Liver (tissue), 9 donors: ENCODE measurements around the gene NEK7. TPM values are rescaled to one million over a fixed set of nuclear protein-coding genes. Genes with fewer than 3 reads are reported as not detected.

Source experiments
- DNase-seq: peaks from one replicate; pipeline ENCODE4 v3.0.0-alpha.2; 2017; ENCODE audit warnings: low spot score
- H3K27ac ChIP-seq, 2 donors: one replicate each; pipeline ENCODE4 v1.7.0; 2013; ENCODE audit warnings: inconsistent platforms in 2 of 2, low read length in 2 of 2, control low read depth in 1 of 2, low read depth in 1 of 2, mild to moderate bottlenecking in 1 of 2
- H3K27me3 ChIP-seq, 4 donors: one replicate each; pipeline versions ENCODE4 v1.6.1 to v1.7.0; 2013; ENCODE audit warnings: low read length in 3 of 4, inconsistent platforms in 1 of 4, mild to moderate bottlenecking in 1 of 4, moderate library complexity in 1 of 4; ENCODE audit not compliant: control insufficient read depth in 4 of 4, insufficient read depth in 4 of 4
- H3K36me3 ChIP-seq, 4 donors: one replicate each; pipeline versions ENCODE4 v1.6.1 to v1.7.0; 2013; ENCODE audit warnings: low read length in 3 of 4, mild to moderate bottlenecking in 3 of 4, low read depth in 1 of 4, moderate library complexity in 1 of 4; ENCODE audit not compliant: control insufficient read depth in 4 of 4, insufficient read depth in 3 of 4
- H3K4me1 ChIP-seq, 4 donors: one replicate each; pipeline versions ENCODE4 v1.6.1 to v1.7.0; 2013; ENCODE audit warnings: low read length in 3 of 4, mild to moderate bottlenecking in 3 of 4, moderate library complexity in 1 of 4; ENCODE audit not compliant: control insufficient read depth in 4 of 4, insufficient read depth in 4 of 4
- H3K4me3 ChIP-seq, 3 donors: one replicate each; pipeline versions ENCODE4 v1.6.1 to v1.7.0; 2013; ENCODE audit warnings: low read length in 3 of 3, control low read depth in 1 of 3, low read depth in 1 of 3, mild to moderate bottlenecking in 1 of 3
- H3K9ac ChIP-seq, 2 donors: one replicate each; pipeline ENCODE4 v1.7.0; 2013; ENCODE audit warnings: low read length in 2 of 2, mild to moderate bottlenecking in 2 of 2, moderate library complexity in 2 of 2, control low read depth in 1 of 2, low read depth in 1 of 2
- H3K9me3 ChIP-seq, 4 donors: one replicate each; pipeline versions ENCODE4 v1.6.1 to v1.7.0; 2013; ENCODE audit warnings: low read length in 3 of 4; ENCODE audit not compliant: control insufficient read depth in 4 of 4
- EGR1 ChIP-seq, 2 donors: IDR thresholded peaks; 2 replicates each; pipeline ENCODE4 v1.6.1; 2016 to 2018; ENCODE audit warnings: antibody characterized with exemption in 2 of 2, low read depth in 2 of 2
- FOXA1 ChIP-seq: IDR thresholded peaks from 2 replicates; pipeline ENCODE4 v1.6.1; 2016; ENCODE audit warnings: antibody characterized with exemption
- FOXA2 ChIP-seq: IDR thresholded peaks from 2 replicates; pipeline ENCODE4 v1.6.1; 2016; ENCODE audit warnings: antibody characterized with exemption
- GABPA ChIP-seq, 2 donors: IDR thresholded peaks in 1 of 2; conservative IDR thresholded peaks in 1 of 2; 2 replicates each; pipeline ENCODE4 v1.6.1; 2016; ENCODE audit warnings: antibody characterized with exemption in 2 of 2, mild to moderate bottlenecking in 1 of 2, moderate library complexity in 1 of 2
- HNF4A ChIP-seq, 2 donors: conservative IDR thresholded peaks; 2 replicates each; pipeline ENCODE4 v1.6.1; 2016; ENCODE audit warnings: antibody characterized with exemption in 2 of 2, mild to moderate bottlenecking in 2 of 2
- HNF4G ChIP-seq: IDR thresholded peaks from 2 replicates; pipeline ENCODE4 v1.6.1; 2016; ENCODE audit warnings: antibody characterized with exemption
- JUND ChIP-seq, 2 donors: IDR thresholded peaks; 2 replicates each; pipeline ENCODE4 v1.6.1; 2016; ENCODE audit warnings: antibody characterized with exemption in 2 of 2
- NR2F2 ChIP-seq: IDR thresholded peaks from 2 replicates; pipeline ENCODE4 v1.6.1; 2016; ENCODE audit warnings: antibody characterized with exemption
- RAD21 ChIP-seq, 2 donors: IDR thresholded peaks; 2 replicates each; pipeline ENCODE4 v1.6.1; 2016; ENCODE audit warnings: antibody characterized with exemption in 2 of 2, mild to moderate bottlenecking in 2 of 2
- RXRA ChIP-seq, 2 donors: IDR thresholded peaks; 2 replicates each; pipeline ENCODE4 v1.6.1; 2017 to 2018; ENCODE audit warnings: antibody characterized with exemption in 2 of 2, mild to moderate bottlenecking in 1 of 2
- SP1 ChIP-seq: IDR thresholded peaks from 2 replicates; pipeline ENCODE4 v1.6.1; 2018; ENCODE audit warnings: antibody characterized with exemption, mild to moderate bottlenecking
- TAF1 ChIP-seq: conservative IDR thresholded peaks from 2 replicates; pipeline ENCODE4 v1.6.1; 2016; ENCODE audit warnings: antibody characterized with exemption, mild to moderate bottlenecking
- YY1 ChIP-seq: IDR thresholded peaks from 2 replicates; pipeline ENCODE4 v1.6.1; 2016; ENCODE audit warnings: antibody characterized with exemption, mild to moderate bottlenecking
- WGBS: extraction: QIAGEN DNeasy Blood & Tissue Kit; methylation state at CpG from one replicate; pipeline ENCODE4 v1.1.7; 2013; 5-methylcytosine and 5-hydroxymethylcytosine counted together
- polyA plus RNA-seq, 2 donors: library from polyadenylated mRNA; stranded (reverse) in 1 of 2; unstranded in 1 of 2; fragments of 200-250 nt in 1 of 2; fragments of >200 nt in 1 of 2; fragmentation: Nextera tagmentation in 1 of 2; extraction: Ambion mirVana in 1 of 2; gene quantifications; one replicate each; pipeline versions ENCODE4 v1.2.1 to v1.2.3, GENCODE V29; 2013 to 2015
- total RNA-seq, 2 donors: library from RNA; depleted of rRNA; stranded (reverse); fragments of >200 nt; gene quantifications; one replicate each; pipeline ENCODE4 v1.2.3, GENCODE V29; 2014
- TF ChIP-seq, protein P1 (sequence below): IDR thresholded peaks from 2 replicates; pipeline ENCODE4 v1.6.1; 2016; ENCODE audit warnings: antibody characterized with exemption
- TF ChIP-seq, protein P2 (sequence below): fragments of 150-350 bp; IDR thresholded peaks from 2 replicates; pipeline ENCODE4 v1.5.1; 2017; ENCODE audit warnings: improper control_type of control experiment, low read depth, low read length; ENCODE audit not compliant: missing input control
- TF ChIP-seq, protein P3 (sequence below): IDR thresholded peaks from 2 replicates; pipeline ENCODE4 v1.6.1; 2016; ENCODE audit warnings: antibody characterized with exemption
- TF ChIP-seq, protein P4 (sequence below): IDR thresholded peaks from 2 replicates; pipeline ENCODE4 v1.6.1; 2016; ENCODE audit warnings: antibody characterized with exemption, mild to moderate bottlenecking
- TF ChIP-seq, protein P5 (sequence below): IDR thresholded peaks from 2 replicates; pipeline ENCODE4 v1.6.1; 2016; ENCODE audit warnings: antibody characterized with exemption
- donor health status: healthy.
- donor health status: healthy.
- donor health status: healthy.
- donor health status: healthy.
- donor health status: healthy.

NEK7 gene
- total and polyA plus RNA-seq, 4 donors: 9.2 to 34.4 (median 20.2) TPM

DNA sequence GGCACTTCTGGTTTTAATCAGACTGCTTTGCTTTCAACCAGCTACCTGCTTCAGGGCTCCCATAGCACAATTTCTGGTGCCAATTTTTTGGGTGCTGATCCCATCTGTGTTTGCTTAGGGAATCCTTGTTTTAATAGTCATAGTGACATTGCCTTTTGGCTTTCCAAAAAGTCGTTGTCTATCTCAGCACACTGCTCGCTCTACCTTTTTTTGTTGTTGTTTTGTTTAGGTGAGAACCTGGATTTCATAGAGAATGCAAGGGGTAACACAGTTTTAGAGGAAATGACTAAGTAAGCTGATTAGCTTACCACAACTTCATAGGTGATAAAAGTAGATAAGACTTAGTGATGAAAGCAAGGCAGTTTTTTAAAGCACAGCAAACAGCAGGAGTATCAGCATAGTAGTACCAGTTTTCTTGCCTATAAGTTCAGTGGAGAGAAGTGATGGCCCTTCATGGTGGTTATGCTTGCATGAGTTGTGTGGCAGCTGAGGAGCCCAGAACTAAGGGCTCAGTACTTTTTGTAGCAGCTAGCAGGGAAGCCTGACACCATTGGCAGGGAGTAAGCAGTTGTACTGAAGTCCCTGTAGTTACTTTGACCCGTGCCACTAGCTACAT lies 31.3 kb downstream of the NEK7 start:
- H3K4me1 ChIP-seq: peaks cover 3 to 30% (median 15%) of the 10 kb centered on the region in 4 donors
- H3K27ac ChIP-seq: no peak overlapping the region

DNA sequence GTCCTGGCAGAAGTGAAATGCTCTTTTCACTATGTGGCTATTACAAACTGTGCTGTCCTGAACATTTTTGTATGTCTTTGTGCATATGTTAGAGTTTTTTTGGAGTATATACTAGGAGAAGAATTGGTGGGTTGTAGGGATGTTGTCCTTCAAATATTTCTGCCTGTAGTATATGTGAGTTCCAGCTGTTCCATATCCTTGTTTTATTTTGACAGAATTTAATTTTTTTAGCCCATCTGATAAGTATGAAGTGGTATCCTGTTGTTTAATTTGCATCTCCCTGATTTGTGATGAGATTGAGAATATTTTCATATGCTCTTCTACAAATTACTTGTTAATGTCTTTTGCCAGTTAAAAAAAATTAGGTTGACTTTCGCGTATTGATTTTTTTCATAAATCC lies 34.3 kb downstream of the NEK7 start:
- Histone ChIP-seq H3K4me3 (no peak overlapping the region), H3K4me1 (peaks cover 0 to 17% (median 11%) of the 10 kb centered on the region in 4 donors), H3K27ac (no peak overlapping the region), H3K9ac (no peak overlapping the region), H3K27me3 (no peaks in the 10 kb centered on the region), H3K36me3 (no peaks in the 10 kb centered on the region), H3K9me3 (no peaks in the 10 kb centered on the region)
- 97% methylated on average over 2 of the region's 2 CpGs for WGBS
- no peak for DNase-seq
- no peak for TF ChIP-seq RXRA (IDR thresholded peaks at IDR 0.05)
- TF ChIP-seq SP1: no peak
- no peak for TF ChIP-seq JUND (IDR thresholded peaks at IDR 0.05)
- TF ChIP-seq, protein P1, sequence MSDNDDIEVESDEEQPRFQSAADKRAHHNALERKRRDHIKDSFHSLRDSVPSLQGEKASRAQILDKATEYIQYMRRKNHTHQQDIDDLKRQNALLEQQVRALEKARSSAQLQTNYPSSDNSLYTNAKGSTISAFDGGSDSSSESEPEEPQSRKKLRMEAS: no peak
- TF ChIP-seq HNF4A (conservative IDR thresholded peaks at IDR 0.05): no peak
- no peak for TF ChIP-seq FOXA2
- TF ChIP-seq NR2F2: no peak
- TF ChIP-seq, protein P2, sequence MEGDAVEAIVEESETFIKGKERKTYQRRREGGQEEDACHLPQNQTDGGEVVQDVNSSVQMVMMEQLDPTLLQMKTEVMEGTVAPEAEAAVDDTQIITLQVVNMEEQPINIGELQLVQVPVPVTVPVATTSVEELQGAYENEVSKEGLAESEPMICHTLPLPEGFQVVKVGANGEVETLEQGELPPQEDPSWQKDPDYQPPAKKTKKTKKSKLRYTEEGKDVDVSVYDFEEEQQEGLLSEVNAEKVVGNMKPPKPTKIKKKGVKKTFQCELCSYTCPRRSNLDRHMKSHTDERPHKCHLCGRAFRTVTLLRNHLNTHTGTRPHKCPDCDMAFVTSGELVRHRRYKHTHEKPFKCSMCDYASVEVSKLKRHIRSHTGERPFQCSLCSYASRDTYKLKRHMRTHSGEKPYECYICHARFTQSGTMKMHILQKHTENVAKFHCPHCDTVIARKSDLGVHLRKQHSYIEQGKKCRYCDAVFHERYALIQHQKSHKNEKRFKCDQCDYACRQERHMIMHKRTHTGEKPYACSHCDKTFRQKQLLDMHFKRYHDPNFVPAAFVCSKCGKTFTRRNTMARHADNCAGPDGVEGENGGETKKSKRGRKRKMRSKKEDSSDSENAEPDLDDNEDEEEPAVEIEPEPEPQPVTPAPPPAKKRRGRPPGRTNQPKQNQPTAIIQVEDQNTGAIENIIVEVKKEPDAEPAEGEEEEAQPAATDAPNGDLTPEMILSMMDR: no peak
- no peak for TF ChIP-seq TAF1
- no peak for TF ChIP-seq FOXA1
- no peak for TF ChIP-seq RAD21 (IDR thresholded peaks at IDR 0.05)
- TF ChIP-seq, protein P3, sequence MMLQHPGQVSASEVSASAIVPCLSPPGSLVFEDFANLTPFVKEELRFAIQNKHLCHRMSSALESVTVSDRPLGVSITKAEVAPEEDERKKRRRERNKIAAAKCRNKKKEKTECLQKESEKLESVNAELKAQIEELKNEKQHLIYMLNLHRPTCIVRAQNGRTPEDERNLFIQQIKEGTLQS: no peak
- TF ChIP-seq YY1: no peak
- TF ChIP-seq, protein P4, sequence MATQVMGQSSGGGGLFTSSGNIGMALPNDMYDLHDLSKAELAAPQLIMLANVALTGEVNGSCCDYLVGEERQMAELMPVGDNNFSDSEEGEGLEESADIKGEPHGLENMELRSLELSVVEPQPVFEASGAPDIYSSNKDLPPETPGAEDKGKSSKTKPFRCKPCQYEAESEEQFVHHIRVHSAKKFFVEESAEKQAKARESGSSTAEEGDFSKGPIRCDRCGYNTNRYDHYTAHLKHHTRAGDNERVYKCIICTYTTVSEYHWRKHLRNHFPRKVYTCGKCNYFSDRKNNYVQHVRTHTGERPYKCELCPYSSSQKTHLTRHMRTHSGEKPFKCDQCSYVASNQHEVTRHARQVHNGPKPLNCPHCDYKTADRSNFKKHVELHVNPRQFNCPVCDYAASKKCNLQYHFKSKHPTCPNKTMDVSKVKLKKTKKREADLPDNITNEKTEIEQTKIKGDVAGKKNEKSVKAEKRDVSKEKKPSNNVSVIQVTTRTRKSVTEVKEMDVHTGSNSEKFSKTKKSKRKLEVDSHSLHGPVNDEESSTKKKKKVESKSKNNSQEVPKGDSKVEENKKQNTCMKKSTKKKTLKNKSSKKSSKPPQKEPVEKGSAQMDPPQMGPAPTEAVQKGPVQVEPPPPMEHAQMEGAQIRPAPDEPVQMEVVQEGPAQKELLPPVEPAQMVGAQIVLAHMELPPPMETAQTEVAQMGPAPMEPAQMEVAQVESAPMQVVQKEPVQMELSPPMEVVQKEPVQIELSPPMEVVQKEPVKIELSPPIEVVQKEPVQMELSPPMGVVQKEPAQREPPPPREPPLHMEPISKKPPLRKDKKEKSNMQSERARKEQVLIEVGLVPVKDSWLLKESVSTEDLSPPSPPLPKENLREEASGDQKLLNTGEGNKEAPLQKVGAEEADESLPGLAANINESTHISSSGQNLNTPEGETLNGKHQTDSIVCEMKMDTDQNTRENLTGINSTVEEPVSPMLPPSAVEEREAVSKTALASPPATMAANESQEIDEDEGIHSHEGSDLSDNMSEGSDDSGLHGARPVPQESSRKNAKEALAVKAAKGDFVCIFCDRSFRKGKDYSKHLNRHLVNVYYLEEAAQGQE: no peak

More for the DNA sequence above, 31.3 kb downstream of the NEK7 start:
- H3K36me3 ChIP-seq: no peaks in the 10 kb centered on the region
- 56% methylated on average over 3 of the region's 3 CpGs for WGBS
- TF ChIP-seq RAD21 (IDR thresholded peaks at IDR 0.05) (no peak), GABPA (IDR thresholded peaks at IDR 0.05 in 1 of 2, conservative IDR thresholded peaks at IDR 0.05 in 1 of 2) (no peak), HNF4A (conservative IDR thresholded peaks at IDR 0.05) (no peak), HNF4G (no peak), EGR1 (IDR thresholded peaks at IDR 0.05; ENCODE audit: low read depth in 2 of 2) (no peak), FOXA1 (no peak), NR2F2 (no peak), RXRA (IDR thresholded peaks at IDR 0.05) (no peak)
- TF ChIP-seq, protein P1: no peak
- TF ChIP-seq, protein P4: no peak
- TF ChIP-seq, protein P5, sequence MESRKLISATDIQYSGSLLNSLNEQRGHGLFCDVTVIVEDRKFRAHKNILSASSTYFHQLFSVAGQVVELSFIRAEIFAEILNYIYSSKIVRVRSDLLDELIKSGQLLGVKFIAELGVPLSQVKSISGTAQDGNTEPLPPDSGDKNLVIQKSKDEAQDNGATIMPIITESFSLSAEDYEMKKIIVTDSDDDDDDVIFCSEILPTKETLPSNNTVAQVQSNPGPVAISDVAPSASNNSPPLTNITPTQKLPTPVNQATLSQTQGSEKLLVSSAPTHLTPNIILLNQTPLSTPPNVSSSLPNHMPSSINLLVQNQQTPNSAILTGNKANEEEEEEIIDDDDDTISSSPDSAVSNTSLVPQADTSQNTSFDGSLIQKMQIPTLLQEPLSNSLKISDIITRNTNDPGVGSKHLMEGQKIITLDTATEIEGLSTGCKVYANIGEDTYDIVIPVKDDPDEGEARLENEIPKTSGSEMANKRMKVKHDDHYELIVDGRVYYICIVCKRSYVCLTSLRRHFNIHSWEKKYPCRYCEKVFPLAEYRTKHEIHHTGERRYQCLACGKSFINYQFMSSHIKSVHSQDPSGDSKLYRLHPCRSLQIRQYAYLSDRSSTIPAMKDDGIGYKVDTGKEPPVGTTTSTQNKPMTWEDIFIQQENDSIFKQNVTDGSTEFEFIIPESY: no peak
- no peaks in the 10 kb centered on the region for H3K9me3 ChIP-seq
- no peak for DNase-seq
- H3K4me3 ChIP-seq: no peak overlapping the region
- H3K9ac ChIP-seq: no peak overlapping the region
- no peaks in the 10 kb centered on the region for H3K27me3 ChIP-seq
